Adrenal gland (tissue), 12 donors: Measurements from ENCODE around the gene RNF180. TPM values are rescaled to one million over a fixed set of nuclear protein-coding genes. Genes with fewer than 3 reads are reported as not detected.
A peak's percentile ranks its signal among the peaks of the same experiment; 100 is the strongest.

Source experiments
- DNase-seq, 7 donors: peaks; one replicate each; pipeline ENCODE4 v3.0.0-alpha.2; 2019 to 2020
- H3K27ac ChIP-seq, 5 donors: fragments of 200-600 bp; sonication (generic) in 4 of 5; 1 replicate in 3 of 5; 2 replicates in 2 of 5; pipeline versions ENCODE4 v1.5.1 to v1.8.0; 2016 to 2020; ENCODE audit warnings: mild to moderate bottlenecking in 1 of 5
- H3K27me3 ChIP-seq: fragments of 200-600 bp; 2 replicates; pipeline ENCODE4 v1.8.0; 2021
- H3K36me3 ChIP-seq, 2 donors: fragments of 200-600 bp; replicated peaks in 1 of 2; 1 replicate in 1 of 2; 2 replicates in 1 of 2; pipeline versions ENCODE4 v1.5.1 to v1.8.0; 2018 to 2022
- H3K4me1 ChIP-seq, 2 donors: fragments of 200-600 bp; replicated peaks in 1 of 2; 1 replicate in 1 of 2; 2 replicates in 1 of 2; pipeline versions ENCODE4 v1.5.1 to v1.8.0; 2018 to 2021
- H3K4me3 ChIP-seq, 4 donors: fragments of 200-600 bp; sonication (generic) in 3 of 4; one replicate each; pipeline ENCODE4 v1.5.1; 2016 to 2018
- H3K9me3 ChIP-seq, 3 donors: fragments of 200-600 bp; sonication (generic) in 1 of 3; replicated peaks in 1 of 3; 1 replicate in 2 of 3; 2 replicates in 1 of 3; pipeline versions ENCODE4 v1.5.1 to v1.8.0; 2016 to 2021
- POLR2A ChIP-seq, 2 donors: fragments of 450-650 bp; IDR thresholded peaks; one replicate each; pipeline ENCODE4 v1.6.1; 2017; ENCODE audit warnings: antibody characterized with exemption in 2 of 2, mild to moderate bottlenecking in 2 of 2, moderate library complexity in 1 of 2
- WGBS, 4 donors: extraction: QIAGEN DNeasy Blood & Tissue Kit in 2 of 4; methylation state at CpG; one replicate each; pipeline versions ENCODE4 v1.1.5 to v1.1.7; 2013 to 2017; 5-methylcytosine and 5-hydroxymethylcytosine counted together
- intact Hi-C, 2 donors: fragments of 100-400 bp; cut with DNase I; formaldehyde crosslinking; loops; one replicate each; pipeline versions ENCODE4 v1.14.1 to v1.15.0; 2022 to 2023
- polyA plus RNA-seq, 3 donors: library from polyadenylated mRNA; stranded (reverse); fragments of 200-250 nt in 2 of 3; fragments of 350-450 nt in 1 of 3; fragmentation: Illumina TruSeq in 1 of 3; extraction: RNeasy Lipid Tissue Mini Kit (QIAGEN cat#74804) in 1 of 3; gene quantifications; one replicate each; pipeline ENCODE4 v1.2.3, GENCODE V29; 2013 to 2014
- total RNA-seq, 9 donors: library from RNA; depleted of rRNA in 4 of 9; stranded (reverse); fragments of >200 nt in 4 of 9; fragments of 120-200 nt in 1 of 9; fragmentation: NEBNext Ultra II Directional in 1 of 9; extraction: Animal tissue kit (Norgen Biotek cat#: 25700) in 1 of 9; gene quantifications; one replicate each; pipeline versions ENCODE4 v1.1.0 to v1.2.4, GENCODE V29; 2013 to 2023
- TF ChIP-seq, protein P1 (sequence below), 6 experiments: fragments of 450-650 bp in 4 of 6; fragments of 200-600 bp in 2 of 6; sonication (generic) in 1 of 6; IDR thresholded peaks; 1 replicate in 5 of 6; 2 replicates in 1 of 6; pipeline versions ENCODE4 v1.5.1 to v1.8.0; 2016 to 2021; ENCODE audit warnings: antibody characterized with exemption in 6 of 6, mild to moderate bottlenecking in 2 of 6, moderate library complexity in 1 of 6
- donor health status: healthy with polysubstance abuse.
- donor health status: Bipolar disorder and iron deficiency.
- donor health status: DM: yes; HTN: yes; CAD: no.
- donor health status: DM: no; HTN: no; CAD: no.
- donor health status: DM: no; HTN: no; CAD: no.
- donor health status: DM: yes; HTN: yes; CAD: no.

Gene RNF180
- total and polyA plus RNA-seq, 12 donors, result 1.5 to 21.7 (median 9.2) TPM

- peaks cover 10 to 32% of the 10 kb centered on the region in 2 donors for H3K4me1 ChIP-seq
These were observed 178.9 kb downstream of the RNF180 start for GRCh38 chr5:64344501-64344900.

DNA sequence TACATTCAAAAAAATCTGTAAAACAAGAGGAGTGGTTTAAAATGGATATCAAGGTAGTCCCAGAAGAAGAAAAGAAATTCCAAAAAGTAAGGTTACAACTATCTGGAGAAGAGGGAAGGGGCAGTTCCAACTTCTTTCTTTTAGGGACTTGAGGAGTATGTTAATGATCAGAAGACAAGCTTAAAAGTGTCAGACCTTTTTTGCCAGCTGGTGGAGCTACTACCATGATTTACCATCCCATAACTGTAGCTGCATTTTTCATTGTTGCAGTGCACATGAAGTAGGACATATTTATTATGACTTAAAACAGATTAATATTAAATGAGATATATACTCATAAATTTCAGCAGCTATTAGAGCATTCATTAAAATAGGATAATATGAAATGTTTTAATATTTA, 181.7 kb downstream of the RNF180 start:
- intact Hi-C loops, result loop anchor here in 1 of 2 donors (5.0 kb wide), 1 partner anchor 265 kb away; no protein-coding TSS in a partner anchor
- TF ChIP-seq, protein P1, sequence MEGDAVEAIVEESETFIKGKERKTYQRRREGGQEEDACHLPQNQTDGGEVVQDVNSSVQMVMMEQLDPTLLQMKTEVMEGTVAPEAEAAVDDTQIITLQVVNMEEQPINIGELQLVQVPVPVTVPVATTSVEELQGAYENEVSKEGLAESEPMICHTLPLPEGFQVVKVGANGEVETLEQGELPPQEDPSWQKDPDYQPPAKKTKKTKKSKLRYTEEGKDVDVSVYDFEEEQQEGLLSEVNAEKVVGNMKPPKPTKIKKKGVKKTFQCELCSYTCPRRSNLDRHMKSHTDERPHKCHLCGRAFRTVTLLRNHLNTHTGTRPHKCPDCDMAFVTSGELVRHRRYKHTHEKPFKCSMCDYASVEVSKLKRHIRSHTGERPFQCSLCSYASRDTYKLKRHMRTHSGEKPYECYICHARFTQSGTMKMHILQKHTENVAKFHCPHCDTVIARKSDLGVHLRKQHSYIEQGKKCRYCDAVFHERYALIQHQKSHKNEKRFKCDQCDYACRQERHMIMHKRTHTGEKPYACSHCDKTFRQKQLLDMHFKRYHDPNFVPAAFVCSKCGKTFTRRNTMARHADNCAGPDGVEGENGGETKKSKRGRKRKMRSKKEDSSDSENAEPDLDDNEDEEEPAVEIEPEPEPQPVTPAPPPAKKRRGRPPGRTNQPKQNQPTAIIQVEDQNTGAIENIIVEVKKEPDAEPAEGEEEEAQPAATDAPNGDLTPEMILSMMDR (IDR thresholded peaks at IDR 0.05), result peak in 3 of 6 experiments; percentile 9 to 30 (median 29)
- TF ChIP-seq POLR2A (IDR thresholded peaks at IDR 0.05), result no peak
- Histone ChIP-seq H3K27me3 (no peaks in the 10 kb centered on the region), H3K4me3 (no peak overlapping the region), H3K9me3 (peaks cover 0 to 7% (median 6%) of the 10 kb centered on the region in 3 donors), H3K4me1 (peaks cover 10 to 32% of the 10 kb centered on the region in 2 donors), H3K27ac (no peak overlapping the region), H3K36me3 (no peaks in the 10 kb centered on the region)
- peak in 1 of 7 donors; percentile 20 for DNase-seq

More at GRCh38 chr5:64344501-64344900, 178.9 kb downstream of the RNF180 start:
- intact Hi-C loops, result no loop called here
- no peak overlapping the region for H3K27ac ChIP-seq
- H3K9me3 ChIP-seq, result peaks cover 0 to 7% (median 6%) of the 10 kb centered on the region in 3 donors
- no peaks in the 10 kb centered on the region for H3K27me3 ChIP-seq
- DNase-seq, result no peak
- WGBS, 4 donors, result 95 to 98% (median 96%) methylated on average over 1 of the region's 1 CpG
- H3K36me3 ChIP-seq, result no peaks in the 10 kb centered on the region
- TF ChIP-seq, protein P1 (IDR thresholded peaks at IDR 0.05), result no peak
- TF ChIP-seq POLR2A (IDR thresholded peaks at IDR 0.05), result no peak
- no peak overlapping the region for H3K4me3 ChIP-seq

GRCh38 chr5:64364426-64364825, 198.8 kb downstream of the RNF180 start:
- intact Hi-C loops, result no loop called here
- DNase-seq, result no peak
- H3K4me3 ChIP-seq, result no peak overlapping the region
- TF ChIP-seq, protein P1 (IDR thresholded peaks at IDR 0.05), result no peak
- no peak for TF ChIP-seq POLR2A (IDR thresholded peaks at IDR 0.05)
- H3K27me3 ChIP-seq, result no peaks in the 10 kb centered on the region
- 47 to 65% (median 58%) methylated on average over 3 of the region's 3 CpGs for WGBS, 4 donors
- no peaks in the 10 kb centered on the region for H3K4me1 ChIP-seq
- H3K36me3 ChIP-seq, result no peaks in the 10 kb centered on the region
- H3K9me3 ChIP-seq, result peaks cover 0 to 6% (median 0%) of the 10 kb centered on the region in 3 donors
- H3K27ac ChIP-seq, result no peak overlapping the region

GRCh38 chr5:64384765-64385164, 219.1 kb downstream of the RNF180 start:
- DNase-seq, result no peak
- peaks cover 0 to 5% (median 3%) of the 10 kb centered on the region in 3 donors for H3K9me3 ChIP-seq
- no peak overlapping the region for H3K4me3 ChIP-seq
- TF ChIP-seq, protein P1 (IDR thresholded peaks at IDR 0.05), result no peak
- no peaks in the 10 kb centered on the region for H3K27me3 ChIP-seq
- no peaks in the 10 kb centered on the region for H3K36me3 ChIP-seq
- intact Hi-C loops, result no loop called here
- H3K4me1 ChIP-seq, result no peaks in the 10 kb centered on the region
- no peak overlapping the region for H3K27ac ChIP-seq
